ENCODE measurements around the gene SGSM2.

SGSM2 gene

DNA sequence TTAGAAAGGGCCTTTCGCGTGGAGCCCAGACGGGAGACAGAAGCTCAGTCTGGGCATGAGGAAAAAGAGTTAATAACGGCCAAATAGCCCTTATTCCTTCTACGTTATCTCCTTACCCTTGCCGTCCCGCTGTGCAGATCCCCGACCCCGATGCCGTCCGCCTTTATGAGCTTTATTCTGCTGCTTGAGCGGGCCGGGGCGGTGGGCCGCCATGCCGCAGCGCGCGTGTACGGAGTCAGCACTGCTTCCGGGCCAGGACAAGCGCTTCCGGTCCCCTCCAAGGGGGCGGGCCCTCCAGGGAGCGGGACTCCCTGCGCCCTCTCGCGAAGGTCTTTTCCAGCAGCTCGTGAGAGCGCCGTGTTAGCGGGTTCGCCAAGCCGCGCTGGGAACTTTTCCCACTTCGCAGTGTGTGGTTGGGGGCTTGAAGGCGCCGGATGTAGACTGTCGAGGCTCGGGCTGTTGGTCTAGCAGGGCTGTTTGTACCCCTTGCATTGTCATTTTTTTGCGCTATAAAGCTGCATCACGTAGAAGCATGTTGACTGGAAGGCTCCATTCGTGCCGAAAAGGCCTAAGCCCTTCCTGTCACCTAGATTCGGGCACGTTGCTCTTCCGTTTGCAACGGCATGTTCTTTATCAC lies 968 bp upstream of the SGSM2 start, which contains the start of gene TSR1:
TSR1 (minus strand) TSS at position 243 of the 637 bp plus-strand sequence; CDS start at position 213, 30 bp downstream.
- DNase-seq = peak; percentile 84

DNA sequence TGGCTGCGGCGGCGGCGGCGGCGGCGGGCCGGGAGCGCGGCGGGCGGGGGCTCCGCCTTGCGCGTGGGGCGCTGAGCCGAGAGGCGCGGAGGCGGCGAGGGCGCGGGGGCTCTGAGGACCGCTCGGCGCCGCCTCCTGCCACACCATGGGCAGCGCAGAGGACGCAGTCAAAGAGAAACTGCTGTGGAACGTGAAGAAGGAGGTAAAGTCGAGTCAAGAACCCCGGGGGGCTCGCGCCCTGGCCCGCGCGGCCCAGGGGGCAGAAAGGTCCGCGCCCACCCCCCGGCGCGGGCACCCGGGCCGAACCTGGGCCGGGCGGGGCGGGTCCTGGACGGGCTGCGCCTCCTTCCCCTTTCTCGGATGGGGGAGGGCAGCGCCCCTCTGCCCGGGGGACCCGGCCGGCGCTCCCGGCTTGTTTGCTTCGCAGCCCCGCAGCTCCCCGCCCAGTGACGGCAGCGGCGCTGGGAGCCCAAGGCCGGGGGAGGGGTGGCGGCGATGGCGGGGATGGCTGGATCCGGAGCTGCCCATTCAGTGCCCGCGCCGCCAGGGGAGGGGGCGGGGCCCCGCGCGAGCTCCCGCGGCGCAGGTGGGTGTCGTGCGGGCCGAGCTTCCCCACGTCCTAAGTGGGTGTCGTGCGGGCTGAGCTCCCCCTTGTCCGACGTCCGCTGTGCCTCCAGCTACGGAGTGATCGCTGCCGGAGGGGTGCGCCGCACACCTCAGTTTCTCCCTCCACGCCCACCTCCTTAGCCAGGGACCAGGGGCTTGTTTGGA lies 428 bp downstream of the SGSM2 start:
- peak; percentile 44 for DNase-seq

DNA sequence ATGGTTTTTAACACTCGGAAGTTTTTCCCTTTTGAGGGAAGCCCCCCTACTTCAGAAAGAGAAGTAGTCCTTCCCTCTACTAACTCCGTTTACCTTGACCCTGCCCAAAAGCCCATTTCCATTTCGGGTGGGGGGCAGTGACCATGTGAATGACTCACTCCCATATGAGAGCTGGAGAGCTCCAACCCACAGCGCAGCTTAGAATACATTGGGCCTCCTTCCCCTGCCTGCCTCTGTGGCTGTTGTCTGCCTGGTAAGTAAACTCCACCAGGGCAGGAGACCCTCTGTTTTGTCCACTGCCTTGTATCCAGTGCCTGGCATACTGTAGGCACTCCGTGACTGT lies 985 bp downstream of the SGSM2 start:
- no peak for DNase-seq

DNA sequence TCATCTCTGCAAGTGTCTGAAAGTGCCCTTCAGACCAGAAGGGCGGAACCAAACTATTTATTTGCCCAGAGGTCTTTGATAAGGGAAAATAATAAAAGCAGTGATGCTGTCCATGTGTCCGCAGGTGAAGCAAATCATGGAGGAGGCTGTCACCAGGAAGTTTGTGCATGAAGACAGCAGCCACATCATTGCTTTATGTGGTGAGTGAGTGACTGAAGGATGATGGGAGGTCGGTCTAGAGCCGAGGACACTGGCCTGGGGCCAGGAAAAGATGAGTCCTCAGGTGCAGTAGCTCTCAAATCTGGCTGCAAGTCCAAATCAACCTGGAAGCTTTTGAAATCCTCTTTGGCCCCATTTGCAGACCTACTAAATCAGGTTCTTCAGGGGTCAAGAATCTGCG lies 6.1 kb downstream of the SGSM2 start:
- peak; percentile 29 for DNase-seq

DNA sequence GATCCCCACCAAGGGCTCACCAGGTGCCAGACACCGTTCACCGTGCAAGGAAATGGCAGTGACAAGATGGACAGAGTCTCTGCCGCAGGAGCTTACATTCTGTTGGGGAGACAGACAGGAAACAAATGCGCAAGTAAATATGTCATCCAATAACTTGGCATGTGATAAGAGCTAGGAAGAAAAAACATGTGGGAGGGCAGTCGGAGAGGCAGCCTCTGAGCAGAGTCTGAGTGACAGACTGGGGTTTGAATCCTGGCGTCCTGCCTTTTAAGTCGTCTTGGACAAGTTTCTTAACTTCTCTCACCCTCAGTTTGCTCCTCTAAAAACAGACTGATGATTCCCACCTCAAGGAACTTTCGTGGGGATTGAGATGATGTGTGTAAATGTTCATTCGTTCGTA lies 7.2 kb downstream of the SGSM2 start:
- no peak for DNase-seq

DNA sequence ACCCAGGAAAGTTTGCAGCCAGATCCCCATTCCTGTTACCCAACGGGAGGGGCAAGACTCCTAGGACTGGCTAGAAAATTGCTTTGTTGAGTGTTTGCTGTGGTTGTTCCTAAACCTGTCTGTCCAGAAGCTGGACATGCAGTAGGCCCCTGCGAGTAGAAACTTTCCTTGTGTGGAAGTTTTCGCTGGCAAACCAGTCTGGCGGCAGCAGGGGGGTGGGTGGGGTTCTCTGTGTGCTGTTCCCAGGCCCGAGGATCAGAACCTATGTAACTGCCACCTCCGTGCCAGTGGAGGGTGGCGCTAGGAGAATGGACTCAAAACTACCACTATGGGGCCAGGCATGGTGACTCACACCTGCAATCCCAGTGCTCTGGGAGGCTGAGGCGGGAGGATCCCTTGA lies 9.2 kb downstream of the SGSM2 start:
- no peak for DNase-seq

DNA sequence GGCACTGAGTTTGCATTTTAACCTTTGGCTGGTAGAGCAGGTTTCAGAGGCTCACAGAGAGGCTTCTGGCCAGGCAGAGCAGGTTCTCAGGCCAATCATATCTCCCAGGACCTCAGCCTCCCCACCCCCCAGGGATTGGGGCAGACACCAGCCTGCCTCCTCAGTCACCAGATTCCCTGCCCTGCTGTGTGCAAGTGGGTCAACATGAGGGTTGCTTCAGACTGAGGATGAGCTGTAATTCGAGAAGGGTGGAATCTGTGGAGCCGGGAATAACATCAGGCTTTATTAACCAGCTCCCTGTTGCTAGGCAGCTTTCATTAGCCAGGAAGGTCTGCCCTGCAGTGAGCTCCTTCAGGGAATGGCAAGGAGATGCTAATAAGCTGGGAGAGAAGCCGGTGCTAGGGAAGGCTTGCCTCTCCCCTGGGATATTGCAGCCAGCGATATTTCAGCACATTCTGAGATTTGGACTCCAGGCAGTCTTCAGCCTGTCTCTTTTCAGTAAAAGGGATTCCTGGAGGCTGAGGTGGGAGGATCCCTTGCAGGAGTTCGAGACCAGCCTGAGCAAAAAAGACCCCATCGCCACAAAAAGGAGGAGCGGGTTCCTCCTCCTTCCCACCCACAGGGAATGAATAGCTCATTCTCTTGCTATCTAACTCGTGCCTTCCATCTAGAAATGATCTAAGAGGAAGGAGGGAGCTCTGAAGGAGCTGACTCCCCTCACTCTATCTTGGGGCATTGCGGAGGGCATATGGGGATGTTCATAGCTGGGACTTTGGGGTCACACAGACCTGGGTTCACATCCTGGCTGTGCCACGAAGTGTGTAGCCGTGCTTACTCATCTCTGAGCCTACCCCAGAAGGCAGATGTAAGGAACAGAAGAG lies 10.7 kb downstream of the SGSM2 start:
- no peak for DNase-seq

DNA sequence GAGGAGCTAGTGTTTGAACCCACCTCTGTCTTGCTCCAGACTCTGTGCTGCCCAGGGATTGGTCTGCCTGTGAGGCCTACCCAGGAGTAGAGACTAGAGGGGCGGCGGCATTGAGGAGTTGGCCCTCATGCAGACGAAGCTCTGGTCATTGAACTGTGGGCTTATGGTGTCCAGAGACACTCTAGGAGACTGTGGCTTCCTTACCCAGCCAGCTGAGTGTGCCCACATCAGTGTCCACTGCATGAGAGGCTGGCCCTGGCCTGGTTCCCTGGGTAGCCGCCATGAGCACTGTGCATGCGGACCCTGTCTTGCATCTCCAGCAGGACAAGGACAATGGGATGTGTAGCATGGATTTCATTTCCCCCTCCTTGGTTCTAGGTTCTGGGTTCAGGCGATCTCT lies 14.0 kb downstream of the SGSM2 start:
- DNase-seq = no peak

DNA sequence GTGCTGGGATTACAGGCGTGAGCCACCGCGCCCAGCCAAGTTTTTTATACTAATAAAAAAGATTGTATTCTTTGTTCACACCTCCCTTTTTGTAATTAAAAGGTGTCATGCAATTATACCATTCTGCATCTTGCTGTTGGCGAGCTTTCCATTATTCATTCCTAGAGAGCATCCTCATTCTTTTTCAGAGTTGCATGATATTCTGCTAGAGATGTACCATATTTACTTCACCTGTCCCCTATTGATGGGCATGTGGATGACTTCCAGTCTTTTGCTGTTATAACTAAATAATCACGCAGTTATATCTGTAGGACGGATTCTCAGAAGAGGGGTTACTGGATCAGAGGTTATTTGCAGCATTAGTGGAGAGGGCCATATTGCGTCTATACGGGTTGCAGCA lies 17.0 kb downstream of the SGSM2 start:
- no peak for DNase-seq

DNA sequence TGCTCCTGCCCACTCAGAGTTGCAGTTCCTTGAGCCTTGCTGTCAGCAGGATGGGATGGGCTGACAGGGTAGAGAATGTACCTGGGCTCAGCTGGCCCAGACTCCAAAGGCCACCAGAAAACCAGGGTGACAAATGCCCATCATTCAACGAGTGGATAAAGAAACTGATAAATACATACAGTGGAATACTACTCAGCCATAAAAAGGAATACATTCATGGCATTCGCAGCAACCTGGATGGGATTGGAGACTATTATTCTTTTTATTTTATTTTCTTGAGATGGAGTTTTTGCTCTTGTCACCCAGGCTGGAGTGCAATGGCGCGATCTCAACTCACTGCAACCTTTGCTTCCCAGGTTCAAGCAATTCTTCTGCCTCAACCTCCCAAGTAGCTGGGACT lies 19.9 kb downstream of the SGSM2 start:
- no peak for DNase-seq

DNA sequence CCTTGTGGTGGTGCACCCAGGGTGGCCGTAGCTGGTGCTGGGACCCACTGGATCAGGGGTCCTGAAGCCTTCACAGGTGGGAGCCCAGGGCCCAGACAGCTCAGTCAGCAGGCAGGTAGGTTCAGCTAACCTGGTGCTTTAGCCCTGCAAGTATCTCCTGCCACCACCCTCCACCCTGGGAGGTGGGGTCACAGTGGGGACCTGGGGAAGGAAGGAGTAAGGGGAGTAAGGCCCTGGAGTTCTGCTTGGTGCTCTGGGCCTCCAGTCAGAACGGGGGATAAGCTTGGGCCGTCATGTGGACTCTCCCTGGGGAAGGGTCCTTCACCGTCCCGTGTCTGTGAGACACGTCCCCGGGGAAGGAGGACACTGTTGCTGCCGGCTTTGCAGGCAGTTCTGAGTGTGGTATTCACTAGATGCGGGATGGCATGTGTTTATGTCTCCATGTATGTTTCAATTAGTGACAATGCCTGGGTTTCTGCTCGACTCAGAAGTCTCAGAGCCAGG lies 20.7 kb downstream of the SGSM2 start:
- DNase-seq = no peak

DNA sequence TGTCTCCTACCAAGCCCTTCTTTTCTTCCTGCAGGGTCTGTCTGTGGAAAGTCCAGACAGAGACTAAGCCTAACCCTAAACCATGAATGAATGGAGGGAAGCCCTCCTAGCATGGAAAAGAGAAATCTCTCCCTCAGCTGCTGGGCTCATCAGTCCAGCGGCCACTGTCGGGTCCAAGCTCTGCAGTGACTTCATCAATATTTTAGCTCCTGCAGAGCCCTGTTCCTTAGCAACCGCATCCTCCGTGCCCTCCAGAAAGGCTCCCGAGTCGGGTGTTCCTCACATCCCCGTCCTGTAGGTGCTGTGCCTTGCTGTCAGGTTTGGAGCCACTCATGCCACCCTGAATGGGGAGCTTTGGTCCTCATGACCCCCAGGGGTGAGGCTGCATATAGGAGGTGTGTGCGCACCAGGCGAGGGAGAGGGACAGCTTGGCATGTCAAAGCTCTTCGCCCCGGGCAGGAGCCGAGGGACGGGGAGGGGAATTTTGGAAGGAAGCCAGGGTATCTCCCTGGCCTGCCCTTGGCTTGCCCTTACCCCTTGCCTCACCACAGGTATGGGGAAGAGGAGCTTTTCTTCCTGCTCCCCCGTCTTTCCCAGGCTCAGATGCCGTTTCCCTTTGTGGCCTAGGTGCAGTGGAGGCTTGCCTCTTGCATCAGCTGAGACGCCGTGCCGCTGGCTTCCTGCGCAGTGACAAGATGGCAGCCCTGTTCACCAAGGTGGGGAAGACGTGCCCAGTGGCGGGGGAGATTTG lies 23.9 kb downstream of the SGSM2 start:
- no peak for DNase-seq

DNA sequence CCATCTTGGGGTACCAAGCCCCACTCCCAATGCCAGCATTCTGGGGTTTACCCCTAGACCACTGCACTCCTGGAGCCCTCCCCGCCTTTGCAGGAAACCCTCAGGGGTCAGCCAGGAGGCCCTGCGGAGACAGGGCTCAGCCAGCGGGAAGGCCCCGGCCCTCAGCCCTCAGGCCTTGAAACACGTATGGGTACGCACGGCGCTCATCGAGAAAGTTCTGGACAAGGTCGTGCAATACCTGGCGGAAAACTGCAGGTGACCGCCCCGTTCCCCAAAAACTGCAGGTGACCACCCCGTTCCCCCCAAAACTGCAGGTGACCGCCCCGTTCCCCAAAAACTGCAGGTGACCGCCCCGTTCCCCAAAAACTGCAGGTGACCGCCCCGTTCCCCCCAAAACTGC lies 24.7 kb downstream of the SGSM2 start:
- no peak for DNase-seq

DNA sequence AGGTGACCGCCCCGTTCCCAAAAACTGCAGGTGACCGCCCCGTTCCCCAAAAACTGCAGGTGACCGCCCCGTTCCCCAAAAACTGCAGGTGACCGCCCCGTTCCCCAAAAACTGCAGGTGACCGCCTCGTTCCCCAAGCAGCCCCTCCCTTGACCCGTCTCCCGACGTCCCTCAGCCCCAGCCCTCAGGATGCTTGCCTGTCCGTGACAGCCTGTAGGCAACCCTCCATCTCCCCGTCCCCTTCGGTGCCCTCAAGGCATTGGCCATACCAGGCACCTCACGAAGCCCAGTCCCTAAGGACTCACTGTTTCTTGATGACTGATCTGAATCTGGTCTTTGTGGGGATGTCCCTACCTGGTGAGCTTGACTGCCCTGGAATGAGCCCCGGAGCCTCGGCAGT lies 25.1 kb downstream of the SGSM2 start:
- DNase-seq = no peak

DNA sequence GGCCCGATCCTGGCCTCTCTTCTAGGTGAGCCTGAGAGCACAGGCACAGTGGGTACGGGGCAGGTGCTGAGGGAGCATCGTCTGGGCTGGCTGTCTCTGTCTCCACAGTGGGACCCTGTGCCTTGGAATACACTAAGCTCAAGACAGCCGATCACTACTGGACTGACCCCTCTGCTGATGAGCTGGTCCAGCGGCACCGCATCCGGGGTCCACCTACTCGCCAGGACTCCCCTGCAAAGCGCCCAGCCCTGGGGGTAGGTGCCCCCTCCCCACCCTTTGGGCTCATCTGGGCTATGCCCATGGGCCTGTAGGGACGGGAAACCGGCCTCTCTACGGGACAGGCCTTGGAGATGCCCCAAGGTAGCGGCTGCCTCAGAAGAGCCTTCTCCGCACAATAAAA lies 25.6 kb downstream of the SGSM2 start:
- no peak for DNase-seq

DNA sequence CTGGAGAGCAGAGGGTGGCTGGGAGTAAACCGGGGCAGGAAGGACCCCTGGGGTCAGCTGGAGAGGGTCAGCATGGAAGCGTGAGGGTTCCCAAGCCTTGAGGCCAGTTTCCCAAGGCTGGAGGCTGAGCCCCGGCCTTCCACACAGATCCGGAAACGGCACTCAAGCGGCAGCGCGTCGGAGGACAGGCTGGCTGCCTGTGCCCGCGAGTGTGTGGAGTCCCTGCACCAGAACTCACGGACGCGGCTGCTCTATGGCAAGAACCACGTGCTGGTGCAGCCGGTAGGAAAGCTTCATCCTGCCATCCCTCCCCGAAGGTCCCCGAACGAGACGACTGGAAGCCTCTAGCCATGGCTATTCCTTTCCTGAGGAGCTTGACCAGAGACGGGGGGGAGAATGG lies 26.0 kb downstream of the SGSM2 start:
- DNase-seq = no peak

DNA sequence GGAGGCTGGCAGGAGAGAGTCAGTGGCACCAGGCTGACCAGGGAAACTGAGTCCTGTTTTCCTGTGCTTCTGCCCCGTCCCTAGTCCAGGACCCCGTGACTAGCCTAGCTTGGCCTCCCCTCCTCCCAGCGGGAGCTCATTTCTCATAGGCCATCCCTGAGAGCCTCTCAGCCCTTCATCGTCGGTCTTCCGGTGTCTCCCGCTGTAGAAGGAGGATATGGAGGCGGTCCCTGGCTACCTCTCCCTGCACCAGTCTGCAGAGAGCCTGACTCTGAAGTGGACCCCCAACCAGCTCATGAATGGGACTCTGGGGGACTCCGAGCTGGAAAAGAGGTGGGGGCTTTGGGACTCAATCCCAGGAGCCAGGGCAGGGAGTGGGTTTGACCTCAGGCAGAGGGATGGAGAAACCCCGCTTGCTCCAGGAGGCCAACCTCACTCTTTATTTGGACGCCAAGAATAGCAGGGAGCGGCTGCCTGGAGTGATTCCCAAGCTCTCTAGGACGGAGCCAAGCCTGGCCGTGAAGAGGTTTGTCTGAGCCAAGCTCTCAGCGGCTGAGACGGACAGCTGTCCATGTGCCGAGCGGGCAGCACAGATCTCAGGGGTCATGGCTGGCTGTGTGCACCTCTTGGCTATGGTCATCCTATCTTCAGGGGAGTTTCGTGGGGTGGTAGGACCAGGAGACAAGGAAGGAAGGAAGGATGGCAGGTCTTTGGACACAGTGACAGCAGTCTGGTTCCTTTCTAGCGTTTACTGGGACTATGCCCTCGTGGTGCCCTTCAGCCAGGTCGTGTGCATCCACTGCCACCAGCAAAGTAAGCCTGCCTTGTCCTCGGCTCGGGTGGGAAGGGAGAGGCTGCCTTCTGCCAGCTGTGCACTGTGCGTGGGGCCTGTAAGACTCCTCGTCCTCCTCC lies 26.8 kb downstream of the SGSM2 start:
- no peak for DNase-seq

DNA sequence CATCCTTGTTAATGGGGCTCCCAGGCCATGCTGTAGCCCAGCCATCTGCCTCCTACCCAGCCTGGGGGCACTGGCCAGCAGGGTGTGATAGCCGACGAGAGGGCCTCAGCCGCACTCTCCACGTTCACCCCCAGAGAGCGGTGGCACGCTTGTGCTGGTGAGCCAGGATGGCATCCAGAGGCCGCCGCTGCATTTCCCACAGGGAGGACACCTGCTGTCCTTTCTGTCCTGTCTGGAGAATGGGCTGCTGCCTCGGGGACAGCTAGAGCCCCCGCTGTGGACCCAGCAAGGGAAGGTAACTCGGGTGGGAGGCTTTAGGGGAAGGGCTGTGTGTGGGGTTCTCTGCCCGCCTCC lies 27.4 kb downstream of the SGSM2 start:
- DNase-seq = no peak

DNA sequence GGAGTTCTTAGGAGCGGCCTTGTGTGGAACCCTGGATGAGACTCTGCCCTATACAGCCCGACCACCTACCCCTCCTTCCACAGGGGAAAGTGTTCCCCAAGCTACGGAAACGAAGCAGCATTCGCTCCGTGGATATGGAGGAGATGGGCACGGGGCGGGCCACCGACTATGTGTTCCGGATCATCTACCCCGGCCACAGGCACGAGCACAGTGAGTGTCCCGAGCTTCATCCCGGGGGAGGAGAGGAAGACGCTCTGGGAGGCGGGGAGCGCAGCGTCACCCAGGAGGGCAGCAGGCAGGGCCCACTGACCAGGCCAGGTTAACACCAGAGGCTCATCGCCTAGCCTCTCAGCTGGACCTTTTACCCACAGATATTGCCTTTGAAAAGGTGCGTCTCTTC lies 27.8 kb downstream of the SGSM2 start:
- DNase-seq = no peak

DNA sequence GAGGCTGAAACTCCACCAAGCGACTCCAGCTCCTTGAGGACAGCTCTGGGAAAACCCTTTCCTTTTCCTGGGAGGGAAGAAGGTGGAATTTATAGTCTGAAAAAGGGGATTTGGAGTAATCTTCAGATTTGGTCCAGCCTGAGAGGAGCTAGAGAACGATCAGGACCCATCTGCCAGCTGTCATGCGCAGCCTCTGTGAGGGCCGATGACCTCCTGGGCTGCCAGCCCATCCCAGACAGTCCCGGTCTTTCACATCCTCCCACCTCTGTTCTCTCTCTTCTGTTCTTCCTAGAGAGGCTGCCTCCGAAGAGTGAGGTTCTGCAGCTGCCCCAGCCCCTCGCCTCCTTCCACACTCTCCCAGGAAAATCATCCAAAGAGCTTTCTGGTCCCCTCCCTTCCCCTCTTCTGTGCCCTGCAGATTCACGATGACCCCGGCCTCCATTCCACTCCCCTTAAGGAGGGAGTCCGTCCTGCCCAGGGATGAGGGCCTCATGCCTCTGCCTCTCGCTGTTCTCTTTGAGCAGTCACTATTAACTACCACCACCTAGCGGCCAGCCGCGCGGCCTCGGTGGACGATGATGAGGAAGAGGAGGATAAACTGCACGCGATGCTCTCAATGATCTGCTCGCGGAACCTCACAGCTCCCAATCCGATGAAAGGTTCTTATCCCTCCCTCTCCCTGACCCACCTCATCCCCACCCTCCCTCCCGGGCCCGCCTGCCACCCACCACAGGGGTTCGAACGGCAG lies 29.6 kb downstream of the SGSM2 start:
- no peak for DNase-seq

DNA sequence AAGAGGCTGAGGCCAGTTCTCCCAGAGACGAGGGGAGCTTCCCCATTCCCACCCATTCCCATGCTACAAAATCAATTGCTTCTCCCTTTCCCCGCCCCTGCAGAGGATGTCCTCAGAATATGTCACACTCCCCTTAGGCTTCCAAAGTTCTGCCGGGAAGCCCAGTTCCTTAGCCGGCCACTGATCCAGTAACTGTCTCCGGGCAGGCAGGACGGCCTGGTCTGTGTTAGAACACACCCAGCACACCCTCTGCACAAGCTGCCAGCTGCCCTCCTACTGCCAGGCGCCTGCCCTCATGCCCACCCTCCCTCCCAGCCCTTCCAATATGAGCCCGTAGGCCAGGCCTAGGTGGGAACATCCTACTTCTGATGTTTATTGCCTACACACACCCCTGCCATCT lies 31.1 kb downstream of the SGSM2 start:
- DNase-seq = no peak
